DND-41 (cell line): ENCODE data around the gene METRN.

Source experiments
- ATAC-seq: fragments of 200-7000 bp; cut with Tn5 transposase; 3 replicates; pipeline ENCODE4 v1.9.1; 2021; ENCODE audit warnings: low read depth; ENCODE audit not compliant: insufficient read depth
- DNase-seq: peaks from one replicate; pipeline ENCODE4 v3.0.0-alpha.2; 2020
- H2AFZ ChIP-seq: 2 replicates; pipeline ENCODE4 v1.6.0; 2012; ENCODE audit warnings: low read depth, low read length
- H3K27ac ChIP-seq: 2 replicates; pipeline ENCODE4 v1.5.1; 2012; ENCODE audit warnings: low read length, inconsistent platforms
- H3K27me3 ChIP-seq: fragments of 200-600 bp; sonication (generic); 2 replicates; pipeline ENCODE4 v1.6.0; 2012; ENCODE audit warnings: low read length, mild to moderate bottlenecking, inconsistent platforms; ENCODE audit not compliant: insufficient read depth, poor library complexity
- H3K36me3 ChIP-seq: 2 replicates; pipeline ENCODE4 v1.5.1; 2012; ENCODE audit warnings: low read length, inconsistent platforms; ENCODE audit not compliant: insufficient read depth
- H3K4me1 ChIP-seq: 2 replicates; pipeline ENCODE4 v1.5.1; 2012; ENCODE audit warnings: mild to moderate bottlenecking, low read length; ENCODE audit not compliant: insufficient read depth
- H3K4me2 ChIP-seq: 2 replicates; pipeline ENCODE4 v1.6.0; 2012; ENCODE audit warnings: mild to moderate bottlenecking, moderate library complexity, low read length, inconsistent platforms; ENCODE audit not compliant: insufficient read depth
- H3K4me3 ChIP-seq, 2 experiments: fragments of 200-600 bp in 1 of 2; shearing (Covaris generic) in 1 of 2; 2 replicates each; pipeline ENCODE4 v1.5.1; 2012 to 2016; ENCODE audit warnings: inconsistent platforms in 2 of 2, low read length in 2 of 2, mild to moderate bottlenecking in 2 of 2, low read depth in 1 of 2, moderate library complexity in 1 of 2
- H3K79me2 ChIP-seq: 2 replicates; pipeline ENCODE4 v1.6.0; 2012; ENCODE audit warnings: low read length, inconsistent platforms; ENCODE audit not compliant: insufficient read depth
- H3K9ac ChIP-seq: 2 replicates; pipeline ENCODE4 v1.6.0; 2012; ENCODE audit warnings: low read depth, mild to moderate bottlenecking, inconsistent platforms, low read length, moderate library complexity
- H3K9me3 ChIP-seq: 2 replicates; pipeline ENCODE4 v1.5.1; 2012; ENCODE audit warnings: low read length, moderate library complexity, mild to moderate bottlenecking, inconsistent platforms; ENCODE audit not compliant: insufficient read depth, severe bottlenecking
- H4K20me1 ChIP-seq: 2 replicates; pipeline ENCODE4 v1.6.0; 2012; ENCODE audit warnings: low read length; ENCODE audit not compliant: insufficient read depth
- CTCF ChIP-seq: IDR thresholded peaks from 2 replicates; pipeline ENCODE4 v1.5.1; 2012; ENCODE audit warnings: borderline replicate concordance, low read length, moderate library complexity, mild to moderate bottlenecking; ENCODE audit not compliant: poor library complexity, severe bottlenecking; ENCODE audit errors: extremely low read depth
- EZH2 ChIP-seq: IDR thresholded peaks from 3 replicates; pipeline ENCODE4 v1.6.1; 2012; ENCODE audit warnings: borderline replicate concordance, low read depth, mild to moderate bottlenecking, moderate library complexity, low read length, inconsistent platforms; ENCODE audit not compliant: severe bottlenecking

The METRN gene

GRCh38 chr16:714558-715476 lies at the start of gene METRN:
TSS of gene METRN (plus strand) at chr16:715118. CDS start at chr16:715290, 172 bp downstream.
- Histone ChIP-seq H2AFZ (peak within 1 kb of the TSS; percentile 71), H3K4me3 (peak within 1 kb of the TSS; percentile 67 to 75; a peak in 3 of 4 replicates), H3K79me2 (peaks cover 18% of the 10 kb centered on the region), H3K27me3 (no peaks in the 10 kb centered on the region), H4K20me1 (peaks cover 42% of the 10 kb centered on the region), H3K36me3 (peaks cover 12% of the 10 kb centered on the region; the same call in 1 of the 2 replicates), H3K9ac (peak within 1 kb of the TSS; percentile 74), H3K4me2 (peak within 1 kb of the TSS; percentile 68), H3K27ac (peak within 1 kb of the TSS; percentile 52), H3K4me1 (peaks cover 57% of the 10 kb centered on the region), H3K9me3 (no peaks in the 10 kb centered on the region)
- ATAC-seq (peak; percentile 91), DNase-seq (peak; percentile 93)
- no peak for TF ChIP-seq CTCF
- no peak for TF ChIP-seq EZH2

- Histone ChIP-seq H3K27ac (no peak overlapping the region; the same call in 1 of the 2 replicates), H3K79me2 (peaks cover 40% of the 10 kb centered on the region), H3K4me1 (peaks cover 31% of the 10 kb centered on the region), H3K4me3 (no peak overlapping the region; a peak in 1 of 4 replicates), H3K9me3 (no peaks in the 10 kb centered on the region), H3K36me3 (peaks cover 65% of the 10 kb centered on the region), H4K20me1 (peaks cover 25% of the 10 kb centered on the region), H2AFZ (no peak overlapping the region), H3K27me3 (no peaks in the 10 kb centered on the region), H3K9ac (peak overlapping the region; percentile 99; the same call in 1 of the 2 replicates), H3K4me2 (peak overlapping the region; percentile 95)
- ATAC-seq (no peak), DNase-seq (no peak)
- TF ChIP-seq EZH2 = no peak
- TF ChIP-seq CTCF = no peak
Observed at GRCh38 chr16:666572-666971, 48.3 kb upstream of the METRN start.

GRCh38 chr16:667113-667779 lies 47.7 kb upstream of the METRN start:
- no peak for TF ChIP-seq CTCF
- TF ChIP-seq EZH2 = no peak
- Histone ChIP-seq H3K79me2 (peaks cover 40% of the 10 kb centered on the region), H3K4me3 (peak overlapping the region; percentile 96 to 97; a peak in 3 of 4 replicates), H3K27ac (peak overlapping the region; percentile 78), H3K27me3 (no peaks in the 10 kb centered on the region), H3K9me3 (no peaks in the 10 kb centered on the region), H3K36me3 (peaks cover 67% of the 10 kb centered on the region), H3K4me1 (peaks cover 31% of the 10 kb centered on the region), H3K4me2 (peak overlapping the region; percentile 95), H3K9ac (peak overlapping the region; percentile 99), H4K20me1 (peaks cover 30% of the 10 kb centered on the region), H2AFZ (peak overlapping the region; percentile 95)
- DNase-seq = no peak
- ATAC-seq = no peak; the same call in 2 of the 3 replicates
